HL-60 (cell line): ENCODE results near the gene RPS6KC1.

Source experiments
- DNase-seq, 2 experiments: peaks; one replicate each; pipeline ENCODE4 v3.0.0-alpha.2; 2010 to 2020; ENCODE audit warnings: low read depth in 1 of 2, low spot score in 1 of 2
- H3K27ac ChIP-seq: fragments of 250-450 bp; sonication (Bioruptor Pico); replicated peaks from 2 replicates; pipeline ENCODE4 v1.5.1; 2020; ENCODE audit warnings: mild to moderate bottlenecking, moderate library complexity
- H3K27me3 ChIP-seq: fragments of 250-450 bp; sonication (Bioruptor Pico); 2 replicates; pipeline ENCODE4 v1.5.1; 2021; ENCODE audit warnings: mild to moderate bottlenecking, moderate library complexity; ENCODE audit not compliant: insufficient read depth, poor library complexity, severe bottlenecking
- H3K4me3 ChIP-seq: replicated peaks from 2 replicates; pipeline ENCODE4 v1.5.1; 2011; ENCODE audit warnings: mild to moderate bottlenecking, control low read depth, low read length; ENCODE audit not compliant: insufficient read depth
- CTCF ChIP-seq: IDR thresholded peaks from one replicate; pipeline ENCODE4 v1.5.1; 2011; ENCODE audit warnings: low read length, control low read depth, inconsistent platforms; ENCODE audit not compliant: insufficient read depth
- GABPA ChIP-seq: IDR thresholded peaks from 2 replicates; pipeline ENCODE4 v1.6.1; 2012; ENCODE audit warnings: low read depth
- POLR2AphosphoS5 ChIP-seq: IDR thresholded peaks from 2 replicates; pipeline ENCODE4 v1.6.1; 2012; ENCODE audit warnings: low read depth
- REST ChIP-seq: IDR thresholded peaks from 2 replicates; pipeline ENCODE4 v1.6.1; 2012; ENCODE audit warnings: low read depth; ENCODE audit not compliant: insufficient replicate concordance
- SPI1 ChIP-seq: IDR thresholded peaks from 2 replicates; pipeline ENCODE4 v1.6.1; 2012; ENCODE audit warnings: low read depth, mild to moderate bottlenecking, borderline replicate concordance

The RPS6KC1 gene

GRCh38 chr1:213123087-213123486, 72.0 kb downstream of the RPS6KC1 start:
- no peaks in the 10 kb centered on the region for H3K27me3 ChIP-seq
- TF ChIP-seq SPI1 (no peak), GABPA (no peak), CTCF (no peak), REST (no peak), POLR2AphosphoS5 (no peak)
- no peak overlapping the region for H3K27ac ChIP-seq
- no peak for DNase-seq
- no peak overlapping the region for H3K4me3 ChIP-seq

- Histone ChIP-seq H3K27me3 (no peaks in the 10 kb centered on the region), H3K4me3 (no peak overlapping the region), H3K27ac (no peak overlapping the region)
- TF ChIP-seq CTCF (no peak), REST (no peak), POLR2AphosphoS5 (no peak), GABPA (no peak), SPI1 (no peak)
- DNase-seq, result no peak
Measured at GRCh38 chr1:213123536-213123935, 72.5 kb downstream of the RPS6KC1 start.

GRCh38 chr1:213124590-213124989, 73.5 kb downstream of the RPS6KC1 start:
- Histone ChIP-seq H3K4me3 (no peak overlapping the region), H3K27ac (no peak overlapping the region), H3K27me3 (no peaks in the 10 kb centered on the region)
- TF ChIP-seq SPI1 (no peak), CTCF (no peak), GABPA (no peak), REST (no peak), POLR2AphosphoS5 (no peak)
- DNase-seq, result no peak
